B cell (primary cell): ENCODE results near the gene CAMTA1. TPM values are rescaled to one million over a fixed set of nuclear protein-coding genes. Genes with fewer than 3 reads are reported as not detected.

ENCODE experiments used
- ATAC-seq: fragments of 200-7000 bp; cut with Tn5 transposase; one replicate; pipeline ENCODE4 v1.10.0; 2021; ENCODE audit warnings: low read depth, mild to moderate bottlenecking, moderate number of reproducible peaks, moderate library complexity
- CTCF ChIA-PET: fragments of 350-600 bp; sonication (Branson Sonifier 250); formaldehyde crosslinking; loops from one replicate; lab custom pipeline; 2021; ENCODE audit warnings: antibody characterized with exemption, inconsistent platforms; lab: Charles Lee
- POLR2A ChIA-PET: fragments of 350-600 bp; sonication (Branson Sonifier 250); formaldehyde crosslinking; loops from one replicate; lab custom pipeline; 2021; ENCODE audit warnings: antibody characterized with exemption; lab: Charles Lee
- DNase-seq: peaks from one replicate; pipeline ENCODE4 v3.0.0; 2013
- H2AFZ ChIP-seq: 2 replicates; pipeline ENCODE4 v1.6.1; 2012; ENCODE audit warnings: mild to moderate bottlenecking, low read depth, low read length; ENCODE audit not compliant: insufficient read depth, poor library complexity, severe bottlenecking
- H3K27ac ChIP-seq, 2 donors: 1 replicate in 1 of 2; 2 replicates in 1 of 2; pipeline ENCODE4 v1.5.1; 2012 to 2013; ENCODE audit warnings: low read length in 2 of 2, mild to moderate bottlenecking in 2 of 2, moderate library complexity in 1 of 2
- H3K27me3 ChIP-seq, 4 experiments: fragments of 200-600 bp in 1 of 4; sonication (generic) in 1 of 4; replicated peaks in 1 of 4; 1 replicate in 2 of 4; 2 replicates in 2 of 4; pipeline versions ENCODE4 v1.6.1 to v1.7.0; 2013 to 2016; ENCODE audit warnings: low read length in 3 of 4, mild to moderate bottlenecking in 2 of 4, mixed read lengths in 1 of 4, moderate library complexity in 1 of 4; ENCODE audit not compliant: insufficient read depth in 4 of 4, control insufficient read depth in 3 of 4; ENCODE audit errors: control extremely low read depth in 1 of 4
- H3K36me3 ChIP-seq, 2 experiments: replicated peaks in 1 of 2; 1 replicate in 1 of 2; 2 replicates in 1 of 2; pipeline versions ENCODE4 v1.6.1 to v1.7.1; 2013; ENCODE audit warnings: low read length in 1 of 2; ENCODE audit not compliant: insufficient read depth in 2 of 2, control insufficient read depth in 1 of 2; ENCODE audit errors: control extremely low read depth in 1 of 2, extremely low read depth in 1 of 2
- H3K4me1 ChIP-seq, 2 donors: fragments of 200-600 bp in 1 of 2; sonication (generic) in 1 of 2; 1 replicate in 1 of 2; 2 replicates in 1 of 2; pipeline versions ENCODE4 v1.5.1 to v1.6.1; 2013 to 2017; ENCODE audit warnings: low read length in 2 of 2; ENCODE audit not compliant: control insufficient read depth in 2 of 2, insufficient read depth in 2 of 2
- H3K4me2 ChIP-seq: replicated peaks from 2 replicates; pipeline ENCODE3; 2012; ENCODE audit warnings: mild to moderate bottlenecking, low read depth, low read length; ENCODE audit not compliant: poor library complexity, severe bottlenecking
- H3K4me3 ChIP-seq, 5 experiments: fragments of 200-600 bp in 1 of 5; sonication (generic) in 1 of 5; 1 replicate in 3 of 5; 2 replicates in 2 of 5; pipeline versions ENCODE4 v1.5.1 to v1.7.0; 2011 to 2016; ENCODE audit warnings: low read length in 4 of 5, mild to moderate bottlenecking in 4 of 5, low read depth in 2 of 5, control low read depth in 1 of 5, moderate library complexity in 1 of 5; ENCODE audit not compliant: insufficient read depth in 1 of 5; ENCODE audit errors: control extremely low read depth in 1 of 5, extremely low read depth in 1 of 5
- H3K79me2 ChIP-seq: fragments of 200-600 bp; sonication (generic); one replicate; pipeline ENCODE4 v1.6.0; 2016; ENCODE audit warnings: low read length; ENCODE audit not compliant: control insufficient read depth, insufficient read depth
- H3K9ac ChIP-seq: fragments of 200-600 bp; sonication (generic); 2 replicates; pipeline ENCODE4 v1.6.1; 2017; ENCODE audit warnings: mild to moderate bottlenecking, low read length, moderate library complexity
- H3K9me3 ChIP-seq, 3 donors: one replicate each; pipeline versions ENCODE4 v1.6.1 to v1.7.1; 2013; ENCODE audit warnings: low read length in 2 of 3; ENCODE audit not compliant: control insufficient read depth in 2 of 3, insufficient read depth in 1 of 3; ENCODE audit errors: control extremely low read depth in 1 of 3
- H4K20me1 ChIP-seq: 2 replicates; pipeline ENCODE4 v1.6.0; 2012; ENCODE audit warnings: mild to moderate bottlenecking, low read length; ENCODE audit not compliant: insufficient read depth, control insufficient read depth, poor library complexity, severe bottlenecking
- H3K27ac Mint-ChIP-seq: one replicate; pipeline ENCODE4 v1.8.0; 2021; ENCODE audit warnings: mixed read lengths
- H3K27me3 Mint-ChIP-seq: one replicate; pipeline ENCODE4 v1.8.0; 2021; ENCODE audit warnings: mixed read lengths
- H3K4me1 Mint-ChIP-seq: one replicate; pipeline ENCODE4 v1.8.0; 2021; ENCODE audit warnings: mixed read lengths
- H3K4me3 Mint-ChIP-seq: one replicate; pipeline ENCODE4 v1.8.0; 2021; ENCODE audit warnings: mixed read lengths
- H3K9me3 Mint-ChIP-seq: one replicate; pipeline ENCODE4 v1.8.0; 2022; ENCODE audit warnings: mixed read lengths; ENCODE audit not compliant: insufficient read depth
- EZH2 ChIP-seq: IDR thresholded peaks from 2 replicates; pipeline ENCODE4 v1.6.1; 2012; ENCODE audit warnings: borderline replicate concordance, low read depth, mild to moderate bottlenecking, moderate library complexity, low read length; ENCODE audit not compliant: insufficient read depth, poor library complexity, severe bottlenecking
- whole genome bisulfite sequencing: methylation state at CpG from one replicate; pipeline ENCODE4 v1.1.5; 2013; ENCODE audit warnings: missing lambda C conversion rate; ENCODE audit not compliant: insufficient coverage; 5-methylcytosine and 5-hydroxymethylcytosine counted together
- intact Hi-C: fragments of 100-400 bp; cut with micrococcal nuclease; formaldehyde crosslinking; loops from one replicate; pipeline ENCODE4 v1.10.0; 2022
- polyA plus RNA-seq: library from polyadenylated mRNA; depleted of rRNA; stranded (reverse); fragments of >200 nt; gene quantifications from 2 replicates; pipeline ENCODE4 v1.2.3, GENCODE V29; 2012
- total RNA-seq, 2 donors: library from RNA; stranded (reverse); fragments of 120-200 nt in 1 of 2; gene quantifications; 1 replicate in 1 of 2; 2 replicates in 1 of 2; pipeline versions ENCODE4 v1.2.3 to v1.2.4, GENCODE V29; 2013 to 2022
- TF ChIP-seq, protein P1 (sequence below): fragments of 200-600 bp; IDR thresholded peaks from one replicate; pipeline ENCODE4 v1.8.0; 2022; ENCODE audit warnings: antibody characterized with exemption, mild to moderate bottlenecking

Gene CAMTA1
- total and polyA plus RNA-seq, 2 donors (not counting 1 experiment from before 2014, with no cell fraction given) = 42.2 to 45.7 TPM

DNA sequence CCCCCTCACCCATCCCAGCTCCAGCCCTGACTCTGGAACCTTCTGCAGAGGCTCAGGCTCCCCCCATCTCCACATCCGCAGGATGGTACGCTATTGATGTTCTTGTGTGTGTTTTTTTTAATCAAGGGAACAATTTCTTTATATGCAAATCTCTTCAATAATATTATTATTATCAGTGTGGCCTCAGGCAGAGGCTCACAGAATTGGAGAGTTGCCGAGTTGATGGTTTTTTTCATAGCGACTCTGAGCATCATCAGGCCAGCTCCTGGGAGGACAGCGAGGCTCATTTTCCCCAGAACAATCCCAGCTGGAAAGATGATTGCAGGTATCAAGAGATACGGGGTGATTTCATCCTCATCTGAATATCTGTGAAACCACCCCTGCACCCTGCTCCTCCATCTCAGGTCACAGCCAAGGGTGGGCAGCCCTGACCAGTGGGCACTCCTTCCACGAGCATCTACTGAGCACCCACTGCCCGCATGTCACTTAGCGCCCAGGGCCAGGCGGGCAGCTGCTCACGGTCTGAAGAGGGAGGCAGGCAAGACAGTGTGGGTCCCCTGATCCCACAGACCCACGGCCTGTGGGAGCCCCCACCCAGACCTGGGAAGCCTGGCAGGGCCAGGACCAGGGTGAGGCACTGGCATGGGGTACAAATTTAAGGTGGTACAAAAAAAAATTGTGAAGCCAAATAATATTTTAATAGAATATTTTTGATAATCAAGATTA is 740.2 kb downstream of the CAMTA1 start:
- no peak for TF ChIP-seq EZH2
- TF ChIP-seq, protein P1, sequence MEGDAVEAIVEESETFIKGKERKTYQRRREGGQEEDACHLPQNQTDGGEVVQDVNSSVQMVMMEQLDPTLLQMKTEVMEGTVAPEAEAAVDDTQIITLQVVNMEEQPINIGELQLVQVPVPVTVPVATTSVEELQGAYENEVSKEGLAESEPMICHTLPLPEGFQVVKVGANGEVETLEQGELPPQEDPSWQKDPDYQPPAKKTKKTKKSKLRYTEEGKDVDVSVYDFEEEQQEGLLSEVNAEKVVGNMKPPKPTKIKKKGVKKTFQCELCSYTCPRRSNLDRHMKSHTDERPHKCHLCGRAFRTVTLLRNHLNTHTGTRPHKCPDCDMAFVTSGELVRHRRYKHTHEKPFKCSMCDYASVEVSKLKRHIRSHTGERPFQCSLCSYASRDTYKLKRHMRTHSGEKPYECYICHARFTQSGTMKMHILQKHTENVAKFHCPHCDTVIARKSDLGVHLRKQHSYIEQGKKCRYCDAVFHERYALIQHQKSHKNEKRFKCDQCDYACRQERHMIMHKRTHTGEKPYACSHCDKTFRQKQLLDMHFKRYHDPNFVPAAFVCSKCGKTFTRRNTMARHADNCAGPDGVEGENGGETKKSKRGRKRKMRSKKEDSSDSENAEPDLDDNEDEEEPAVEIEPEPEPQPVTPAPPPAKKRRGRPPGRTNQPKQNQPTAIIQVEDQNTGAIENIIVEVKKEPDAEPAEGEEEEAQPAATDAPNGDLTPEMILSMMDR = no peak

DNA sequence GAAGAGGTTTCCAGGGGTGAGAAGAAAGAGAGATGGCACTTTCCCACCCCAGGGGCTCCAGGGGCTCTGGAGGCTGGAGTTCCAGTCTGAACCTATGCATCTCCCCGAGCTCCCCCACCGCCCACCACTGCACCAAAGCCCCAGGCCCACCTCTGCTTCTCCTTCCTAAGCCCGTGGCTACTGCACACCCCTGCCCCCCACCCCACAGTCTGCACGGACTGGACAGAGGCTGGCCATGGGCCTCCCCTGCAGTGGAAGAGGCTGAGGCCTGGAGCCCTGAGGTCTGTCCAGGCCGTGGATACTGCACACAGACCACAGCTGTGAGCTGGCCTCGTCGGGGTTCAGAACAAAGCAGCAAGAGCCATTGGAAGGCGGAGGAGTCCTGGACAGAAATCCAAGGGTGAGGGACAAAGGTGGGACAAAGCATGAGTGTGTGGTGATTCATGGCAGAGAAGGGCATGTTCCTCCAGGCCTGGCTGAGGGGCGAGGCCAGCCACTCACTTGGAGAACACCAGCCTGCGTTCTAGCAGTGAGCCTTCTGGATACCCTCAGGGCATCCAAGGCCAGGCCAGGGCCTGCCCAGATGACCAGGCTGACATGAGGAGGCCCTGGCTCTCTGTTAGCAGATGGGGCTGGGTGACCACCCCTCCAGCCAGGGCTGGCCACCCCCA is 741.1 kb downstream of the CAMTA1 start:
- TF ChIP-seq, protein P1 = no peak
- TF ChIP-seq EZH2 = no peak
- no peak overlapping the region for H3K27ac Mint-ChIP-seq
- no peak overlapping the region for H3K4me3 Mint-ChIP-seq
- no peak for ATAC-seq
- Histone ChIP-seq H4K20me1 (no peaks in the 10 kb centered on the region), H3K9ac (no peak overlapping the region), H3K27ac (no peak overlapping the region), H2AFZ (no peak overlapping the region), H3K27me3 (no peaks in the 10 kb centered on the region), H3K9me3 (no peaks in the 10 kb centered on the region), H3K36me3 (no peaks in the 10 kb centered on the region), H3K79me2 (no peaks in the 10 kb centered on the region), H3K4me2 (no peak overlapping the region), H3K4me3 (no peak overlapping the region), H3K4me1 (no peaks in the 10 kb centered on the region)
- POLR2A ChIA-PET = no interaction called here
- no peaks in the 10 kb centered on the region for H3K4me1 Mint-ChIP-seq
- no peak for DNase-seq
- WGBS = 92% methylated on average over 10 of the region's 10 CpGs
- no peaks in the 10 kb centered on the region for H3K27me3 Mint-ChIP-seq
- CTCF ChIA-PET = no interaction called here
- intact Hi-C loops = no loop called here
- H3K9me3 Mint-ChIP-seq = no peaks in the 10 kb centered on the region

More for the DNA sequence above, 740.2 kb downstream of the CAMTA1 start:
- ChIA-PET CTCF (no interaction called here), POLR2A (no interaction called here)
- no peak overlapping the region for H3K27ac ChIP-seq
- Mint-ChIP-seq H3K4me1 (no peaks in the 10 kb centered on the region), H3K27ac (no peak overlapping the region), H3K9me3 (no peaks in the 10 kb centered on the region), H3K27me3 (no peaks in the 10 kb centered on the region), H3K4me3 (no peak overlapping the region)
- H3K4me3 ChIP-seq = no peak overlapping the region
- H3K27me3 ChIP-seq = no peaks in the 10 kb centered on the region
- ATAC-seq = no peak
- no peaks in the 10 kb centered on the region for H4K20me1 ChIP-seq
- H3K79me2 ChIP-seq = no peaks in the 10 kb centered on the region
- no peak overlapping the region for H3K9ac ChIP-seq
- WGBS = 89% methylated on average over 8 of the region's 12 CpGs
- H2AFZ ChIP-seq = no peak overlapping the region
- H3K4me1 ChIP-seq = no peaks in the 10 kb centered on the region
- intact Hi-C loops = no loop called here
- no peak for DNase-seq
- H3K4me2 ChIP-seq = no peak overlapping the region
- H3K36me3 ChIP-seq = no peaks in the 10 kb centered on the region
- H3K9me3 ChIP-seq = no peaks in the 10 kb centered on the region
